ENCODE measurements around the gene ZNF138.
"Not testable (repeated sequence)": the region's sequence is repeated elsewhere in the genome, so short reads cannot be mapped to it uniquely, and the experiment has no call there.

- not testable (repeated sequence) for TF ChIP-seq CTCF (IDR thresholded peaks at IDR 0.05 in 4 of 5, conservative IDR thresholded peaks at IDR 0.05 in 1 of 5); POLR2A (IDR thresholded peaks at IDR 0.05)
Observed at GRCh38 chr7:64863530-64863929, 69.3 kb downstream of the ZNF138 start.
